Peyer's patch (tissue), 4 donors: ENCODE data around the gene SAMD1.
A peak's percentile ranks its signal among the peaks of the same experiment; 100 is the strongest.

ENCODE experiments used
- POLR2A ChIP-seq, 2 donors: fragments of 450-650 bp; IDR thresholded peaks; one replicate each; pipeline ENCODE4 v1.5.1; 2017; ENCODE audit warnings: antibody characterized with exemption in 2 of 2, mild to moderate bottlenecking in 2 of 2, moderate library complexity in 2 of 2
- TF ChIP-seq, protein P1 (sequence below), 6 experiments: fragments of 450-650 bp in 4 of 6; fragments of 200-600 bp in 2 of 6; sonication (generic) in 1 of 6; IDR thresholded peaks; one replicate each; pipeline ENCODE4 v1.5.1; 2017 to 2019; ENCODE audit warnings: antibody characterized with exemption in 6 of 6, mild to moderate bottlenecking in 3 of 6, moderate library complexity in 1 of 6

DNA sequence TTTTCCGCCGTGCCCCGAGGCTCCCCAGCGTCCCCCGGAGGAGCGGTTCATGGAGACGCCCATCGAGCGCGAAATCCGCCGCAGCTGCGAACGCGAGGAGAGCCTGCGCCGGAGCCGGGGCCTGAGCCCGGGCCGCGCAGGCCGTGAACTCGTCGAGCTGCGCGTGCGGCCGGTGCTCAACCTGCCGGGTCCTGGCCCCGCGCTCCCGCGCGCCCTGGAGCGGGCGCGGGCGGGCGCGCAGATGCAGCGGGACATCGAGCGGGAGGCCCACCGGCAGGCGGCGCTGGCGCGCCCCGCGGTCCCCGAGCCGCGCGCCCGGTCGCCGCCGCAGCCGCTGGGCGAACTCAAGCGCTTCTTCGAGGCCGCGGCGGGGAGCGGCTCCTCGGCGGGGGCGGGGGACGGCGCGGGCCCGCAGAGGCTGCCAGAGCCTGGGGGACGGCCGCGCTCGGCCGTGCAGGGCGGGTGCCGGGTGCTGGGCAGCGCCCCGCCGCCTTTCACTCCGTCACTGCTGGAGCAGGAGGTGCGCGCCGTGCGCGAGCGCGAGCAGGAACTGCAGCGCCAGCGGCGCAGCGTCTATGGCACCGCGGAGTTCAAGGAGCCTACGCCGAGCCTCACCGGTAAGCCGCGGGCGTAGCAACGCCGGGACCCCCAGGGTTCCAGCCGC lies 17.2 kb downstream of the SAMD1 start:
- TF ChIP-seq, protein P1, sequence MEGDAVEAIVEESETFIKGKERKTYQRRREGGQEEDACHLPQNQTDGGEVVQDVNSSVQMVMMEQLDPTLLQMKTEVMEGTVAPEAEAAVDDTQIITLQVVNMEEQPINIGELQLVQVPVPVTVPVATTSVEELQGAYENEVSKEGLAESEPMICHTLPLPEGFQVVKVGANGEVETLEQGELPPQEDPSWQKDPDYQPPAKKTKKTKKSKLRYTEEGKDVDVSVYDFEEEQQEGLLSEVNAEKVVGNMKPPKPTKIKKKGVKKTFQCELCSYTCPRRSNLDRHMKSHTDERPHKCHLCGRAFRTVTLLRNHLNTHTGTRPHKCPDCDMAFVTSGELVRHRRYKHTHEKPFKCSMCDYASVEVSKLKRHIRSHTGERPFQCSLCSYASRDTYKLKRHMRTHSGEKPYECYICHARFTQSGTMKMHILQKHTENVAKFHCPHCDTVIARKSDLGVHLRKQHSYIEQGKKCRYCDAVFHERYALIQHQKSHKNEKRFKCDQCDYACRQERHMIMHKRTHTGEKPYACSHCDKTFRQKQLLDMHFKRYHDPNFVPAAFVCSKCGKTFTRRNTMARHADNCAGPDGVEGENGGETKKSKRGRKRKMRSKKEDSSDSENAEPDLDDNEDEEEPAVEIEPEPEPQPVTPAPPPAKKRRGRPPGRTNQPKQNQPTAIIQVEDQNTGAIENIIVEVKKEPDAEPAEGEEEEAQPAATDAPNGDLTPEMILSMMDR (IDR thresholded peaks at IDR 0.05) = peak; percentile 18 to 97 (median 72)
- TF ChIP-seq POLR2A (IDR thresholded peaks at IDR 0.05) = peak; percentile 33 to 66
